Ascending aorta (tissue), 2 donors: ENCODE results near the gene ACIN1. TPM values are rescaled to one million over a fixed set of nuclear protein-coding genes. Genes with fewer than 3 reads are reported as not detected.

Experiments
- DNase-seq, 2 donors: peaks; one replicate each; pipeline ENCODE4 v3.0.0-alpha.2; 2019; ENCODE audit warnings: low spot score in 2 of 2
- H3K27ac ChIP-seq, 2 donors: fragments of 200-600 bp; sonication (generic); one replicate each; pipeline ENCODE4 v1.5.1; 2016 to 2017; ENCODE audit warnings: mild to moderate bottlenecking in 1 of 2
- H3K27me3 ChIP-seq: fragments of 200-600 bp; sonication (generic); one replicate; pipeline ENCODE4 v1.5.1; 2017
- H3K36me3 ChIP-seq, 2 donors: fragments of 200-600 bp; sonication (generic); one replicate each; pipeline ENCODE4 v1.5.1; 2016
- H3K4me1 ChIP-seq, 2 donors: fragments of 200-600 bp; sonication (generic); one replicate each; pipeline ENCODE4 v1.5.1; 2016 to 2017; ENCODE audit warnings: mild to moderate bottlenecking in 1 of 2
- H3K4me3 ChIP-seq, 2 donors: fragments of 200-600 bp; sonication (generic); one replicate each; pipeline ENCODE4 v1.5.1; 2016 to 2017; ENCODE audit warnings: mild to moderate bottlenecking in 1 of 2
- H3K9me3 ChIP-seq, 2 donors: fragments of 200-600 bp; sonication (generic); one replicate each; pipeline ENCODE4 v1.5.1; 2016
- CTCF ChIP-seq, 3 experiments: fragments of 200-600 bp in 2 of 3; fragments of 450-650 bp in 1 of 3; sonication (generic) in 2 of 3; IDR thresholded peaks; one replicate each; pipeline ENCODE4 v1.5.1; 2016 to 2019; ENCODE audit warnings: antibody characterized with exemption in 3 of 3, mild to moderate bottlenecking in 1 of 3, moderate library complexity in 1 of 3
- intact Hi-C: fragments of 100-400 bp; cut with DNase I; formaldehyde crosslinking; loops from one replicate; pipeline ENCODE4 v1.15.1; 2023
- total RNA-seq: library from RNA; depleted of rRNA; stranded (reverse); fragments of >200 nt; gene quantifications from one replicate; pipeline ENCODE4 v1.1.0, GENCODE V29; 2016

Gene ACIN1
- total RNA-seq, 1 donor from 2014 or later: 58.9 TPM

DNA sequence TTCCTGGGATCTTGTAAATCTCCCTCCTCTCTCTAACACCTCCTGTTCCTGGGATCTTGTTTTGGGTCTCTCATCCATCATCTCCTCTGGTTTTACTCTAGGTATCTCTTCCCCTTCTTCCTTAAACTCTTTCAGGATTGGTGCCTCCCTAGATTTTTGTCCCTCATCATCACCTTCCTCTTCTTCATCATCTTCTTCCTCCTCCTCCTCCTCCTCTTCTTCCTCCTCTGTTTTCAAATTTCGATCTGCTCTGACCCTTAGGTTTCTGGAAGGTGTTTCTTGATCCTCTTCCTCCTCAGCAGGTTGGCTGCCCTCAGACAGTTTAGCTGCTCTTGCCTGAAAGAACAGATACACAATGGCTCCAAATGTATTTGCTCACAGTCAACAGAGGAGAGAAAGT is 14.5 kb downstream of the ACIN1 start:
- Histone ChIP-seq H3K9me3 (no peaks in the 10 kb centered on the region), H3K36me3 (peaks cover 93 to 97% of the 10 kb centered on the region in 2 donors), H3K27me3 (no peaks in the 10 kb centered on the region), H3K27ac (no peak overlapping the region), H3K4me1 (peaks cover 3 to 4% of the 10 kb centered on the region in 2 donors), H3K4me3 (no peak overlapping the region)
- no peak for DNase-seq
- TF ChIP-seq CTCF (IDR thresholded peaks at IDR 0.05): no peak
- intact Hi-C loops: no loop called here

- H3K27me3 ChIP-seq: no peaks in the 10 kb centered on the region
- H3K4me3 ChIP-seq: no peak overlapping the region
- peaks cover 92 to 94% of the 10 kb centered on the region in 2 donors for H3K36me3 ChIP-seq
- H3K9me3 ChIP-seq: no peaks in the 10 kb centered on the region
- peaks cover 3 to 4% of the 10 kb centered on the region in 2 donors for H3K4me1 ChIP-seq
- peak overlapping the region; percentile 36 to 51 for H3K27ac ChIP-seq
- DNase-seq: peak in 1 of 2 donors; percentile 39
- intact Hi-C loops: no loop called here
- no peak for TF ChIP-seq CTCF (IDR thresholded peaks at IDR 0.05)
These were observed 15.2 kb downstream of the ACIN1 start for GRCh38 chr14:23079716-23080115.

DNA sequence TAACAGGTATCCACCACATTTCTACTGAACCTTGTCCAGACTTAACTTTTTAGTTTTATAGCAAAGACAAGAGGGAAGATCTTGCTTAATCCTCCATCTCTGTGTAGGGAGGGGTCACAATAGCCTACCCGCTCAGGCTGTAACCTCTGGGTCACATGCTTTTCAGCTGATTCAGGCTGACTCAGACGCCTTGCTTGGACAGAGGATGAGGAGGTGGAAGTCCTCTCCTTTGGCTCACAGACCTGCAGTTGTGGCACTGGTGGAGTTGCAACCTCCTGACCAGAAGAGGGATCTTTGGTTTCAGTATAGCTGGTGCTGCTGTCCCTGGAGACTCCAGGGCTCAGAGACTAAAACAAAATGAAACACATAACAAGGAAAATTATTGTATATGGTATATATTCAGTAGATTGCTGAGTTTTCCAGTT is 16.2 kb downstream of the ACIN1 start:
- Histone ChIP-seq H3K27me3 (no peaks in the 10 kb centered on the region), H3K27ac (peak overlapping the region; percentile 51 to 58), H3K4me3 (no peak overlapping the region), H3K4me1 (peaks cover 3 to 4% of the 10 kb centered on the region in 2 donors), H3K36me3 (peaks cover 92 to 93% of the 10 kb centered on the region in 2 donors), H3K9me3 (no peaks in the 10 kb centered on the region)
- intact Hi-C loops: loop anchor here (1.0 kb wide), 1 partner anchor 31 kb away; no protein-coding TSS in a partner anchor
- no peak for TF ChIP-seq CTCF (IDR thresholded peaks at IDR 0.05)
- peak; percentile 41 to 88 for DNase-seq

GRCh38 chr14:23077962-23078361 is 17.0 kb downstream of the ACIN1 start:
- no peak for DNase-seq
- peaks cover 3 to 4% of the 10 kb centered on the region in 2 donors for H3K4me1 ChIP-seq
- H3K36me3 ChIP-seq: peaks cover 92% of the 10 kb centered on the region in 2 donors
- H3K27ac ChIP-seq: peak overlapping the region; percentile 51 to 58
- intact Hi-C loops: loop anchor here (1.0 kb wide), 1 partner anchor 31 kb away; no protein-coding TSS in a partner anchor
- no peak for TF ChIP-seq CTCF (IDR thresholded peaks at IDR 0.05)
- H3K27me3 ChIP-seq: no peaks in the 10 kb centered on the region
- no peaks in the 10 kb centered on the region for H3K9me3 ChIP-seq
- H3K4me3 ChIP-seq: no peak overlapping the region

DNA sequence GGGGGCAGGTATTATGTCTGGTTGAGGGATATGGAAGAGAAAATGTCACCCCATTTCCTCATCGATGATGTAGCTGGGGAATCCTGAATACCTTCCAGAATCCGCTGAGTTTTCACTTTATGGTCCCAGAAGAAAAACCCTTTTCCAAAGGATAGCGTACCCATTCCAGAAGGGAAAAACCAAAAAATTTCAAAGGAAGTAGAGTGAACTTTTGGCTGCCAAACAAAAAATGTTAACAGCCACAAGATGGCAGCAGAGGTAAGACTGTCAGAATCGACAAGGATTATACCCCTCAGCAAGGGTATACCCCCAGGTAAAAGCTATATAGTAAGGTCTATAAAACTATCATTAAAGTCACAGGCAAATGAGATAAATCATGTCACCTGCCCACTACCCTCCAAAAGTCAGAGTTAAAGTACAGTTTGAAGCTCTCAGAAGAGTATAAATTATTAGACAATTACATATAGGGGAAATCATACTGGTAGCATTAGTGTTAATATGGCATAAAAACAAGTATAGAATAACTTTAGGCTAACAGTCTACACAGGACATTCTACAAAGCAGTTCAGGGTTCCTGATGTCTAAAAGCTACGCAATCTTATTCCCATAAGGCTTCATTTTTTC is 18.0 kb downstream of the ACIN1 start:
- Histone ChIP-seq H3K27me3 (no peaks in the 10 kb centered on the region), H3K4me3 (no peak overlapping the region), H3K4me1 (peaks cover 7 to 9% of the 10 kb centered on the region in 2 donors), H3K36me3 (peaks cover 90 to 94% of the 10 kb centered on the region in 2 donors), H3K27ac (peak overlapping the region; percentile 10 to 30), H3K9me3 (no peaks in the 10 kb centered on the region)
- TF ChIP-seq CTCF (IDR thresholded peaks at IDR 0.05): peak; percentile 21 to 67 (median 54)
- DNase-seq: no peak
- intact Hi-C loops: no loop called here
